DND-41 (cell line): ENCODE measurements around the gene SLC25A21.

Experiments
- EZH2 ChIP-seq: IDR thresholded peaks from 3 replicates; pipeline ENCODE4 v1.6.1; 2012; ENCODE audit warnings: borderline replicate concordance, low read depth, mild to moderate bottlenecking, moderate library complexity, low read length, inconsistent platforms; ENCODE audit not compliant: severe bottlenecking
- TF ChIP-seq, protein P1 (sequence below): IDR thresholded peaks from 2 replicates; pipeline ENCODE4 v1.5.1; 2012; ENCODE audit warnings: borderline replicate concordance, low read length, moderate library complexity, mild to moderate bottlenecking; ENCODE audit not compliant: poor library complexity, severe bottlenecking; ENCODE audit errors: extremely low read depth

DNA sequence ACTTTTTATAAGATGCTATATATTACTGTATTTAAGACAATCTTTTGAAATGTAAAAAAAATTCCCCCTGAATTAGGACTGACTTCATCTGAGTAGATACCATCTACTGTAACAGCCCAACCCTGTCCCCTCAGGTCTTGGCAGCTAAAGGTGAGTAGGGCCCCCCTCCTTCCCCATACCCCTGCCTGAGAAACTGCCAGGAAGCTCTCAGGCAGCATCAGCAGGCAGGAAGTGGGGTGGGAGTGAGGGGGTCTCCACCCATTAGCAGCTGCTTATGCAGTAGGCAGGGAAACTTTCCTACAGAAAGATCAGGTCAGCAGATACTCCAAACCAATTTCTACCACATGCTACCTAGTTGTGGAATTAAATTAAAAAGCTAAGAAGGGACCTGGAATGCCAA lies 448.2 kb downstream of the SLC25A21 start:
- TF ChIP-seq EZH2 = no peak
- TF ChIP-seq, protein P1, sequence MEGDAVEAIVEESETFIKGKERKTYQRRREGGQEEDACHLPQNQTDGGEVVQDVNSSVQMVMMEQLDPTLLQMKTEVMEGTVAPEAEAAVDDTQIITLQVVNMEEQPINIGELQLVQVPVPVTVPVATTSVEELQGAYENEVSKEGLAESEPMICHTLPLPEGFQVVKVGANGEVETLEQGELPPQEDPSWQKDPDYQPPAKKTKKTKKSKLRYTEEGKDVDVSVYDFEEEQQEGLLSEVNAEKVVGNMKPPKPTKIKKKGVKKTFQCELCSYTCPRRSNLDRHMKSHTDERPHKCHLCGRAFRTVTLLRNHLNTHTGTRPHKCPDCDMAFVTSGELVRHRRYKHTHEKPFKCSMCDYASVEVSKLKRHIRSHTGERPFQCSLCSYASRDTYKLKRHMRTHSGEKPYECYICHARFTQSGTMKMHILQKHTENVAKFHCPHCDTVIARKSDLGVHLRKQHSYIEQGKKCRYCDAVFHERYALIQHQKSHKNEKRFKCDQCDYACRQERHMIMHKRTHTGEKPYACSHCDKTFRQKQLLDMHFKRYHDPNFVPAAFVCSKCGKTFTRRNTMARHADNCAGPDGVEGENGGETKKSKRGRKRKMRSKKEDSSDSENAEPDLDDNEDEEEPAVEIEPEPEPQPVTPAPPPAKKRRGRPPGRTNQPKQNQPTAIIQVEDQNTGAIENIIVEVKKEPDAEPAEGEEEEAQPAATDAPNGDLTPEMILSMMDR = no peak
